GM21786 (cell line): Measurements from ENCODE around the gene CADPS2.

Experiments
- ATAC-seq: cut with Tn5 transposase; IDR thresholded peaks from one replicate; pipeline ENCODE4 v1.9.1; 2021; ENCODE audit not compliant: unreplicated experiment

CADPS2 gene

GRCh38 chr7:122467661-122468449, 418.4 kb downstream of the CADPS2 start:
- ATAC-seq = no peak

GRCh38 chr7:122465296-122465695, 421.0 kb downstream of the CADPS2 start:
- ATAC-seq = no peak

DNA sequence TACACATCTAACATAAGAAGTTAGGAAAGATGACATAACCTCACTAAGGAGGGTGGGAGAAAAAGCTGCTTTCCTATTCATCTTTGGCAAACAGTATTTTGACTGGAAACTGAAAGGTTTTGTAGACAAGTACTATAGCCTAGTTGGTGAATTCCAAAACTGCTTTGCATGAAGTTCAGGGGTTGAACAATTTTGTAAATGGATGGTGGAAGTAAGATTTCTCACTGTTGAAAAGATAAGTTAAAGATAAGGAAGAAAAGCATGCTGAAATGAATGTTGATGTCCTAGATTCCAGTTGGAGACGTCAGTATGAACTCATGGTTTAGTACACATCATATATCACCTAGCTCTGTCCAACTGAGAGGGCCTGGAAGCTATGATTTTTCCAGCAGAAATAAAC, 422.6 kb downstream of the CADPS2 start:
- no peak for ATAC-seq

- no peak for ATAC-seq
Measured at GRCh38 chr7:122460936-122461335, 425.3 kb downstream of the CADPS2 start.

GRCh38 chr7:122457969-122458368, 428.3 kb downstream of the CADPS2 start:
- ATAC-seq = no peak

DNA sequence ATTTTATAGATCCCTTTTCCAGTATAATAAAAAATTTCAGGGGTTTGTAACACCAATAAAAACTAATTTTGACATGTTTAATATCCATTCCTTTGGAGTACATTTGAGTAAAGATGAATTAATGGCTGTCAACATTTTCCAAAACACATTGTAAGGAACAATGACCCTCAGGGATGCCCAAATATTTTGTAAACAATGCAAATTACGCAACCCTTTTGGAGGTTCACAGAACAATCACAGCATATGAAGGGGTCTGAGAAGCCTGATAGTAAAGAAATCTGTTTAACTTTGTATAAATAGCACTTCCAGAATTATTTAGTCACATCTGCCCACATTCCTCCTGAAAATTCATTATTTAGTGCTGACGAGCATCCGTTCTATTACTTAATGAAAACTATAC, 428.9 kb downstream of the CADPS2 start:
- no peak for ATAC-seq

DNA sequence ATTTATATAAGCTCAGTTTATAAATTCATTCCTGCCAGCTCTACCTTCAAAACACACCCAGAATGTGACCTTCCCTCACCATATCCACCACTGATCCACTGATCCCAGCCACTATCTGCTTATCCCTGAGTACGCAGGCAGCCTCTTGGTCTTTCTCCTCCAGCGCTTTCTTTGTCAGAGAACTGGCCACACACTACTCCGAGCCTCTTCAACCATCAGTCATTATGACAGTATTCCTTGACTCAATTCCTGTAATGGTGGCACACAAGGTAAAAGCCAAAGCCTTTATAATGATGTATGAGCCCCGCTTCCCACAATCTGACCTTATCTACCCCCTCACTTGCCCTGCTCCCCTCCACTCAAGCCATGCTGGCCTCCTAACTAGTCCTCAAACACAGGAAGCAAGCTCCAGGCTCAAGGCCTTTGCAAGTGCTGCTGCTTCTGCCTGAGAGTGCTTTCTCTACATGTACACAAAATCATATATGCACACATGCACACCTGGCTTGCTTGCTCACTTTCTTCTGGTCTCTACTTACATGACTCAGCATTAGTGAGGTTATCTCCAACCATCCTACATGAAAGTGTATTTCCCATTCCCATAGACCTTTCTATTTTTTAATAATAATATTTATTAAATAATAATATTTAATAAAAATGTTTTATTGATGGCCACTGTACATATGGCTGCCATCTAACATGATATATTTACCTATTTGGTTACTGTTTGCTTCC, 431.3 kb downstream of the CADPS2 start:
- ATAC-seq = no peak

DNA sequence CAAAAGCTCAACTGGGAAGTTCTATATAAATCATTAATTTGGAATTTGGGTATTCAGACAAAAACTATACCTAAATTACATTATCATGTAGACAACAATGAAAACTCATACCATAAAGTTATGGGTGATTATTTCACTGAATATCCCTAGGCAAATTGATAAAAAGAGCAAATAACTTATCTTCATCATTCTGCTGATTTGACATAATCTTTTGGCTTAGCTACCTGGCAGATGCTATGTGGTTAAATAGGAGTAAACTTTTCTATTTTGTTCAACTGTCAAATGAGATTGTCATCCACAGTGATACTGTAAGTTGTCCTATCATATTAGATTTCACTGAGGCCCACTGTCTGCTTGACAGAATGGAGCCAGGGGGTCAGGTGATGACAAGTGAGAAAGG, 432.8 kb downstream of the CADPS2 start:
- ATAC-seq = no peak

DNA sequence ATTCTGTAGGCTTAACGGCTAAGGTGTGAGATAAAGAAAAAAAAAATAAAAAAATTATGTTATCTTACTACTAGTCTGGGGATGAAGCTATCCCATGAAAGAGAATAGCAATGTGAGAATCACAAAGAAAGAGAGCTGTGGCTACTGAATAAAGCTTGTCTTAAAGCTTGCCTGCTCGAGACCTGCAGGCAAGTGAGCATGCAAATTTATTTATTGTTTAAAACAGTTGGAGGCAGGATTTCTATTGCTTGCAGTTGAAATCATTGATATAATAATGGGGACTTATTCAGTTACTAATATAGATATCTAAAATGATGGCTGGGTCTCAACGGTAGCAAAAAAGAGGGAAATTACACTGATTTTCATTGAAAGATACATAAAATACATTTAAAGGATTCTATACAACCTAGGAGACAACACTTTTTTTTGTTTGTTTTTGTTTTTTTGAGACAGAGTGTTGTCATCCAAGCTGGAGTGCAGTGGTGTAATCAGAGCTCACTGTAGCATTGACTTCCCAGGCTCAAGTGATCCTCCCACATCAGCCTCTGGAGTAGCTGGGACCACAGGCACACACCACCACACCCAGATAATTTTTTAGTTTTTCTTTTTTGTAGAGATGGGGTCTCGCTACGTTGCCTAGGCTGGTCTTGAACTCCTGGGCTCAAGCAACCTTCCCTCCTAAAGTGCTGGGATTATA, 437.2 kb downstream of the CADPS2 start:
- ATAC-seq = no peak

DNA sequence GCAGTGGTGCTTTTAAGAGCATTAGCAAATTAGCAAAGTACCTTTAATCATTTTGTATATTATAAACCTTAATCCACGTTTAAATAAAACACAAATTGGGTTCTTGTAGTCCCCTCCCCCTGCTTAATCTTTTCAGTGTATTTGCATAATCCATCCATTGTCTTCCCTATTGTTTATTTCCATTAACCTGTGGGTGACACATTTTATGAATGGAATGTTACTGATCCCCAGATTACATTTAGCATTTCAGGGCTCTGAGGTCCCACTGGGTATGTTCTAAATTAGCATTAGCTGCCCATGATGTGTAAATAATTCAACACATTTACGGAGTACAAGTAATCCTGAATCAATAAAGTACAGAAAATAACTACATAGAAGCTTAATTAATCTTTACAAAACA, 443.3 kb downstream of the CADPS2 start:
- ATAC-seq = no peak

DNA sequence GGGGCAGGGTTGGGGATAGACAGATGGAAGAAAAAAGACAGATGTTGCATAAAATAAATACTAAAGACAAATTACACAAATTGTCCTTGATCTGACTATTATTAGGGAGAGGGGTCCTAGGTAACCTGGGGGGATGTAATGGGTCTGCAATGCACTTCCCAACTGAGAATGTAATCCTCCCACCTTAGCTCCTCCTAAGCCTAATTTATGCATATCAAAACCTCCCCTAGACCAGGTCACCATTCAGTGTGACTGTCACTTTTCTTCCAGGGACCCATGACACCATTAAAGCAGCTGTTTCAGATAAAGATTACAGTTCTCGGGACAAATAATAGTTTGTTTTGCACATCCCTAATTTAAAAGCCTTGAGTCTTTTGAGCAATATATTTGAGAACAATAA, 447.8 kb downstream of the CADPS2 start:
- no peak for ATAC-seq

DNA sequence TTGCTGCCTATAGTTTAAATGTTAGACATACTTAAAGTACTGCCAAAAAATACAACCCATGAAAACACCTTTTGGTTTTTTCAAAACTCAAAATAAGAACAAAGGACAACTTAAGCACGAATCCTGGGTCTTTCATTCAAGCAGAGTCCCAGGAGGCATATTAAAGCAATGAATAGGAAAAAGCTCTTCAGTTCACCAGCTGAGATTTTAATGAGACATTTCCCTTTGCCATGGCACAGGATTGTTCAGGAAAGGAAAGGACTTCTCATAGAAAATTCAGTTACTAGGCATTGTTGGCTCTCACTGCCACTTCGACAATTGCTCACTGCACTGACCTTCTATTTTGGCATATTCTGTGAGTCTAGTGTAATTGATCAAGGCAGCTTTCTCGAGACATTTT, 448.3 kb downstream of the CADPS2 start:
- ATAC-seq = no peak

DNA sequence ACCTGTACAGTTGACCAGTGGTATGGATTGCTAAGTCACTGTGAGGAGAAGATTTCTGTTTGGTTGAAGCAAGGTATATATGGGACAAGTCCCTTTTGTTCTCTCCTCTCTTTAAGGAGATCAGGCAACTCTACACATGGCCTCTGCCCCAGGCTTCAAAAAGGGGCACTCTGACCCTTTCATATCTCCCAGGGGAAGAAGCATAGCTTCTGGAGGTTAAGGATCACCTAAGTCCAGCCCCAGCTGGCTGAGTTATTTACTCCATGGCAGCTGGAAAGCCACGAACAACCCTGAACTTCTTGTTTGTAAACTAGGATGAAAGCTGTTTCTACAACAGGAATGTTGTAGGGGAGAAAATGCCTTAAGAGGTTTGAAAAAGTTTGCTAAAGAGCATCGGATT, 452.5 kb downstream of the CADPS2 start:
- no peak for ATAC-seq

DNA sequence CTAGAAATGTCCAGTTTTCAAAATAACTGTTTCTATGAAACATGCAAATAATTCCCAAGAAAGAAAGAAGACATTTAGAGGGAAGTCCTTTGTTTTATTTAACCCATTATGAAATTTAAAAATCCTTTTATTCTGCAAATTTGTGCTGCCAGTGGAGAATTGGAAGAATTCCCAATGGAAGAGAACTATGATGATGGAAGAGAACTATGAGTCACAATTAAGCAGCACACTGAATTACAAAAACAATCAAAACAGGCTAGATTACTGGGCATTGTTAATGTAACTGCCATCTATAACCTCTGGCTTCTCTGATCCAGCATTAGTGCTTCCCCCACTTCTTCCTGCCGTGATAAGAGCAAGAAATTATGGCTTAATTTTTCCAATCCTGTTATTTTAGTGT, 455.6 kb downstream of the CADPS2 start:
- ATAC-seq = no peak

- ATAC-seq = no peak
Measured at GRCh38 chr7:122429926-122430325, 456.3 kb downstream of the CADPS2 start.

- no peak for ATAC-seq
Measured at GRCh38 chr7:122425731-122426130, 460.5 kb downstream of the CADPS2 start.

DNA sequence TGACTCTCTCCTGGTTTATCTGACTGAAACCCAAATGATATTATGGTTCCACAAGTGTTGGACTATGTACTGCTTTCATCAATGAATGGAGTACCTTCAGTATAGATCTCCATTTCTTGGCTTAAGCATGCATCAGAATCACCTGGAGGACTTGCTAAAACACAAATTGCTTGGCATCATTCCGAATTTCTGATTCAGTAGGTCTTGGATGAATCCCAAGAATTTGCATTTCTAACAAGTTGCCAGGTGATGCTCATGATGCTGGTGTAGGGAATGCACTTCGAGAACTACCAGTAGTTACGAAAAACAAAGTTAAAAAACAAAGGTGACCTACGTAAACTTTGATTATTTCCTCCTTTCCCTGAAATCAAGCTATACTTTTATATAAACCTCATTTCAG, 462.7 kb downstream of the CADPS2 start:
- no peak for ATAC-seq

- ATAC-seq = no peak
Measured at GRCh38 chr7:122416336-122416735, 469.9 kb downstream of the CADPS2 start.

DNA sequence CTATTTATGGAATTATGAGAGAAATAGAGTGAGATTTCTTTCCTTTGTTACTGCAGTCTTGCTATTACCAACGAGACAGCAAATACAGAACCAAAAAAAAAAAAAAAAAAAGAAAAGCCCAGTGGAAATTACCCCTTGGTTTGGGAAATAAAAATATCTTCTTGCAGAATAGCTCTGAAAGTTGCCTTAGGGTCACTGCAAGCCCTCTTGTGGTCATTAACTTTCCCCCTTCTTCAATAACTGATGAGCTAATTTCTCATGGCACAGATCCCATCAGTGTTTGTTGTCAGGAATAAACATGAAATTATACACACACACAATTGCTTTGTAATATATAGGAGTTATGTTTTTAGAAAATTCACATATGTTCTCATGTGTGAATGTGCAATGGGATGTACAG, 470.8 kb downstream of the CADPS2 start:
- no peak for ATAC-seq

- ATAC-seq = no peak
Measured at GRCh38 chr7:122413339-122413738, 472.9 kb downstream of the CADPS2 start.

DNA sequence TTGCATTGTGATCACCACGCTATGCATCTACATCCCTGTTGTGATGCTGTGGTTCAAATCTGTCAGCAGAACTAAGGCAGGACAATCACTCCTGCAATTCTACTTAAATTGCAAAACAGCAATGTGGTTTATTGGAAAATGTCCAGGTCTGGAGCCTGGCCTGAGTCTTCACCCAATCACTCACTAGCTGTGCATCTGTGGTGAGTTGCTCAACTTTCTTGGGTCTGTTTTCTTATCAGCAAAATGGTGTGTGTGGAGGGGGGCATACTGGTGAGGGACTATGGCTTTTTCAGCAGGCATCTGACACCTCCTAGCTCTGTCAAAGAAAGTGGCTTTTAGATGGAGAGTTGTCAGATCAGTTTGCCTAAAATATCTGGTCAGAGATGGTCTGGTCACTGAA, 473.4 kb downstream of the CADPS2 start:
- ATAC-seq = no peak

- ATAC-seq = no peak
Measured at GRCh38 chr7:122412441-122412840, 473.8 kb downstream of the CADPS2 start.
